SU-DHL-6 (cell line): ENCODE measurements around the gene TMC1.
"Not testable (repeated sequence)": the region's sequence is repeated elsewhere in the genome, so short reads cannot be mapped to it uniquely, and the experiment has no call there.

ENCODE experiments used
- H2AFZ ChIP-seq: fragments of 200-600 bp; sonication (generic); 2 replicates; pipeline ENCODE4 v1.6.1; 2014; ENCODE audit warnings: low read depth, mild to moderate bottlenecking, moderate library complexity, mixed read lengths, antibody characterized with exemption, low read length; ENCODE audit not compliant: severe bottlenecking
- H3F3A ChIP-seq: fragments of 200-600 bp; shearing (Covaris generic); 2 replicates; pipeline ENCODE4 v1.6.0; 2016; ENCODE audit warnings: antibody characterized with exemption, mild to moderate bottlenecking; ENCODE audit not compliant: insufficient read depth
- H3K27ac ChIP-seq: fragments of 200-600 bp; sonication (generic); 2 replicates; pipeline ENCODE4 v1.5.1; 2016; ENCODE audit warnings: low read depth, mild to moderate bottlenecking, low read length, moderate library complexity, mixed read lengths
- H3K27me3 ChIP-seq: fragments of 200-600 bp; sonication (generic), shearing (Covaris generic); 2 replicates; pipeline ENCODE4 v1.6.0; 2014; ENCODE audit warnings: mild to moderate bottlenecking, low read length
- H3K36me3 ChIP-seq: fragments of 200-600 bp; sonication (generic); 2 replicates; pipeline ENCODE4 v1.6.1; 2014; ENCODE audit warnings: mild to moderate bottlenecking, low read length, mixed read lengths
- H3K4me2 ChIP-seq: fragments of 300-600, 200-600 bp; shearing (Covaris generic), sonication (generic); 2 replicates; pipeline ENCODE4 v1.6.0; 2014; ENCODE audit warnings: low read length, low read depth, mild to moderate bottlenecking; ENCODE audit not compliant: poor library complexity, severe bottlenecking
- H3K4me3 ChIP-seq: fragments of 200-600 bp; sonication (generic); 2 replicates; pipeline ENCODE4 v1.5.1; 2014; ENCODE audit warnings: antibody characterized with exemption, low read length, mild to moderate bottlenecking, mixed read lengths; ENCODE audit not compliant: insufficient read depth, poor library complexity, severe bottlenecking
- H3K79me2 ChIP-seq: fragments of 200-600 bp; sonication (generic); 2 replicates; pipeline ENCODE4 v1.6.1; 2014; ENCODE audit warnings: mild to moderate bottlenecking, low read length, moderate library complexity; ENCODE audit not compliant: insufficient read depth
- H3K9ac ChIP-seq: fragments of 200-600 bp; sonication (generic); 2 replicates; pipeline ENCODE4 v1.7.0; 2014; ENCODE audit warnings: mild to moderate bottlenecking, low read length
- H3K9me2 ChIP-seq: fragments of 200-600 bp; sonication (generic); replicated peaks from 2 replicates; pipeline ENCODE4 v1.6.1; 2014; ENCODE audit warnings: low read length; ENCODE audit not compliant: insufficient read depth
- H3K9me3 ChIP-seq: fragments of 200-600 bp; sonication (generic); 2 replicates; pipeline ENCODE4 v1.6.1; 2014; ENCODE audit warnings: low read length, mixed read lengths; ENCODE audit not compliant: insufficient read depth
- H4K20me1 ChIP-seq: fragments of 200-600 bp; sonication (generic); 2 replicates; pipeline ENCODE4 v1.6.1; 2014; ENCODE audit warnings: low read depth, mild to moderate bottlenecking, antibody characterized with exemption, low read length, moderate library complexity, mixed read lengths
- CTCF ChIP-seq: fragments of 200-600 bp; sonication (generic); IDR thresholded peaks from one replicate; pipeline ENCODE4 v1.5.1; 2017; ENCODE audit warnings: antibody characterized with exemption, mild to moderate bottlenecking, low read length, moderate library complexity; ENCODE audit not compliant: insufficient read depth, poor library complexity, severe bottlenecking
- EZH2phosphoT487 ChIP-seq: fragments of 200-600 bp; sonication (generic), shearing (Covaris generic); conservative IDR thresholded peaks from 2 replicates; pipeline ENCODE4 v1.6.1; 2018; ENCODE audit warnings: mild to moderate bottlenecking, antibody characterized with exemption, low read length, moderate library complexity, mixed read lengths

Gene TMC1

GRCh38 chr9:72521416-72521815, at the start of gene TMC1:
TSS of gene TMC1 (plus strand) at chr9:72521608. CDS start at chr9:72648649, 127,041 bp downstream.
- not testable (repeated sequence) for H3K79me2 ChIP-seq, H2AFZ ChIP-seq, H3K36me3 ChIP-seq, H3K9me3 ChIP-seq, H3K4me3 ChIP-seq, H3F3A ChIP-seq, H3K9me2 ChIP-seq, H3K27ac ChIP-seq, H4K20me1 ChIP-seq, H3K4me2 ChIP-seq, H3K27me3 ChIP-seq, H3K9ac ChIP-seq

- Histone ChIP-seq H3K79me2 (no peaks in the 10 kb centered on the region), H4K20me1 (no peaks in the 10 kb centered on the region), H3F3A (no peaks in the 10 kb centered on the region), H3K9me3 (no peaks in the 10 kb centered on the region), H3K9me2 (no peaks in the 10 kb centered on the region), H3K27me3 (no peaks in the 10 kb centered on the region), H2AFZ (no peak overlapping the region), H3K36me3 (no peaks in the 10 kb centered on the region), H3K9ac (no peak overlapping the region), H3K4me3 (no peak overlapping the region), H3K4me2 (no peak overlapping the region), H3K27ac (no peak overlapping the region)
- TF ChIP-seq CTCF (no peak), EZH2phosphoT487 (no peak)
Measured at GRCh38 chr9:72473474-72474261, 47.7 kb upstream of the TMC1 start.

GRCh38 chr9:72474676-72475075, 46.7 kb upstream of the TMC1 start:
- Histone ChIP-seq H3K79me2 (no peaks in the 10 kb centered on the region), H2AFZ (no peak overlapping the region), H3K36me3 (no peaks in the 10 kb centered on the region), H3K27me3 (no peaks in the 10 kb centered on the region), H3K9ac (no peak overlapping the region), H3K4me3 (no peak overlapping the region), H3K9me2 (no peaks in the 10 kb centered on the region), H3K4me2 (no peak overlapping the region), H3K9me3 (no peaks in the 10 kb centered on the region), H3K27ac (no peak overlapping the region), H4K20me1 (no peaks in the 10 kb centered on the region), H3F3A (no peaks in the 10 kb centered on the region)
- TF ChIP-seq EZH2phosphoT487 (no peak), CTCF (no peak)

- H3K9me2 ChIP-seq = no peaks in the 10 kb centered on the region
- no peak overlapping the region for H3K4me2 ChIP-seq
- no peak overlapping the region for H2AFZ ChIP-seq
- no peak overlapping the region for H3K9ac ChIP-seq
- no peak overlapping the region for H3K4me3 ChIP-seq
- H3F3A ChIP-seq = no peaks in the 10 kb centered on the region
- H3K79me2 ChIP-seq = no peaks in the 10 kb centered on the region
- TF ChIP-seq CTCF = no peak
- no peak for TF ChIP-seq EZH2phosphoT487
- H3K27ac ChIP-seq = no peak overlapping the region
- no peaks in the 10 kb centered on the region for H3K9me3 ChIP-seq
- no peaks in the 10 kb centered on the region for H3K36me3 ChIP-seq
- no peaks in the 10 kb centered on the region for H4K20me1 ChIP-seq
- H3K27me3 ChIP-seq = no peaks in the 10 kb centered on the region
Measured at GRCh38 chr9:72476100-72476499, 45.3 kb upstream of the TMC1 start.
